Measurements from ENCODE around the gene VWC2L. TPM values are rescaled to one million over a fixed set of nuclear protein-coding genes. Genes with fewer than 3 reads are reported as not detected.

The VWC2L gene
- total and polyA plus RNA-seq, 2 donors, result not detected

DNA sequence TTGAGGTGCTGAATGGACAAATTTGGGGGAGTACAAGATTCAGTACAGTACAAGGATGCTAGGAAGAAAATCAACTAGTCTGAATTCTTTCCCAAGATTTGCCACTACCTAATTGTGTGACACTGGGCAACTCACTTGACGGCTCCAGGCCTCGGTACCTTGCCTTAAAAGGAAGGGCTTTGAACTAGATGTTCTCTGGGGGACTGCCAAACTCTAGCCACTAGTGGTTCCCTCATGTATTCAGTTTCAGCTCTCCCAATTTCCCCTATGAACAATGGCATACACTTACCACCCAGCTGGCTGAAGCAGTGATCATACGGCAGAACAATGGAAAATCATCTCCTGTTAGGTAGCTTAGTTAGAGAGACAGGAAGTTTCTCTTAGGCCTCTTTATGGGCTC is 73.4 kb downstream of the VWC2L start:
- 81% methylated on average over 3 of the region's 3 CpGs for WGBS
- DNase-seq (ENCODE audit: extremely low spot score), result no peak
- Histone ChIP-seq H3K4me3 (ENCODE audit: low read depth, low read length) (no peak overlapping the region), H3K27ac (ENCODE audit: low read depth) (no peak overlapping the region), H3K36me3 (ENCODE audit: insufficient read depth) (no peaks in the 10 kb centered on the region), H3K4me1 (ENCODE audit: insufficient read depth) (no peaks in the 10 kb centered on the region)

DNA sequence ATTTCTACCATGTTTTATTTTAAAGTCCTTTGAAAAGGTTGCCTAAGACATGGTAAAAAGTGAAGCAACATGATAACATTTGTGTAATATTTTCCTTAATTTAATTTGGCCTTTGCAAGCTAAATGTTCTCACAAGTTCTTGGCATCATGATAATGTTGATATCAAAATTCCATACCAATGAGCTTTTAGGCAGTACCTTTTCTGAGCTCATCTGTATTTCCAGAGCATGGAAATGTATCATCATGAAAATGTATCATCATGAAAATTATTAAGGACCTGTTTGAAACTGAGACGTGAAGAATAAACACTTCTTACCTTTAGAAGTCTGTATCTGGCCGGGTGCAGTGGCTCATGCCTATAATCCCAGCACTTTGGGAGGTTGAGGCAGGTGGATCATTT is 73.8 kb downstream of the VWC2L start:
- no peaks in the 10 kb centered on the region for H3K4me1 ChIP-seq (ENCODE audit: insufficient read depth)
- 82% methylated on average over 2 of the region's 2 CpGs for WGBS
- no peaks in the 10 kb centered on the region for H3K36me3 ChIP-seq (ENCODE audit: insufficient read depth)
- no peak overlapping the region for H3K27ac ChIP-seq (ENCODE audit: low read depth)
- DNase-seq (ENCODE audit: extremely low spot score), result no peak
- H3K4me3 ChIP-seq (ENCODE audit: low read depth, low read length), result no peak overlapping the region

DNA sequence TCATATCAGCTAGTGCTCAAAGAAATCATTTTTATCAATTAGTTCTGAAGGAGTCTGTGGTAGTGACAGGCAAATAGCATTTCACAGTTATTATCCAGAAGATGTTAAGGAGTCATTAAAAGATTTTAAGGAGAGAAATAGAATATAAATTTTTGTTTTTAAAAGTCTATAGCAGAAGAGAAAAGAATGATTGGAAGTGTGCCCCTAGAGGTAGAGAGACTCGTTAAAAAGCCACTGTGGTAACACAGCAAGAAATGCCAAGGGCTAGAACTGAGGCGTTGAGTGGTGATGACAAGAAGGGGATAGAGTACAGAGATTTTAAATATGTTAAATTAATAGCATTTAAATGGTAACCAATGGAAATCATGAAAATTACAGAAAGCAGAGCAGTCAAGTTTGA is 78.3 kb downstream of the VWC2L start:
- 68% methylated on average over 2 of the region's 2 CpGs for WGBS
- H3K4me3 ChIP-seq (ENCODE audit: low read depth, low read length), result no peak overlapping the region

DNA sequence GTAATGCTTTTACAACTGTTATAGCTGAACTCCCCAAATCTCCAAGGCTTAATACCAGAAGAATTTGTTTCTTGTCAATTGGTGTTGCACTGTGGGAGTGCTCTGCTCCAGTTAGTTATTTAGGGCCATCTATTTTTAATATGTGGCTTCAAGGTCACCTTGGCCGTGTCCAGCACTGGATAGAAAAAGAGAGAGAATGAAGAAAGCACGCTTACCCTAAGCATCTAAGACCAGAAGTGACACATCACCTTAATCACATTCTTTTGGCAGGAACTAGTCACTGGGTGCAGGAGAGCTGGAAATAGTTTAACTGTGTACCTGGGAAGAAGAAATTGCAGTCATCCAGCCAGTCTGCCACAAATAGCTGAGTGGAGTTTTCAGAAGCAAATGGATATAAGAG is 78.8 kb downstream of the VWC2L start:
- no peak overlapping the region for H3K27ac ChIP-seq (ENCODE audit: low read depth)
- WGBS, result 65% methylated on average over 2 of the region's 2 CpGs
- no peaks in the 10 kb centered on the region for H3K36me3 ChIP-seq (ENCODE audit: insufficient read depth)
- no peak for DNase-seq (ENCODE audit: extremely low spot score)
- H3K4me3 ChIP-seq (ENCODE audit: low read depth, low read length), result no peak overlapping the region
- H3K4me1 ChIP-seq (ENCODE audit: insufficient read depth), result no peaks in the 10 kb centered on the region

More for the DNA sequence above, 78.3 kb downstream of the VWC2L start:
- Histone ChIP-seq H3K4me1 (ENCODE audit: insufficient read depth) (no peaks in the 10 kb centered on the region), H3K36me3 (ENCODE audit: insufficient read depth) (no peaks in the 10 kb centered on the region), H3K27ac (ENCODE audit: low read depth) (no peak overlapping the region)
- no peak for DNase-seq (ENCODE audit: extremely low spot score)

DNA sequence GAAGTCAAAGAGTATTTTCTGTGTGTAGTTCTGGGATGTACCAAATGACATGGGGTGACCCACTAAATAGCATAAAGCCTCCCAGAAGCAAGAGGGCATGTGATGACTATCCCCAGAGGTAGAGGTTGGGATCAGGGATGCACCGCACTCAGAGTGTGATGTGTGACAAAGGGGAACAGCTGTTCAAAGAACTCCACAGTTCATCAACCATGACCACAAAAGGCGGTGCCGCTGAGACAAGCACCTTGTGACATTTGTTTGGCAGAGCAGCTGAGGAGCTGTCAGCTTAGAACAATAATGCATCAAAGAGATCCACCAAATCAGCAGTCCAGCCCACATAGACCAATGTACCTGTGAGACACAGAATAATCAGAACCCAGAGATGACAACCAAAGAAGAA is 81.3 kb downstream of the VWC2L start:
- Histone ChIP-seq H3K27ac (ENCODE audit: low read depth) (no peak overlapping the region), H3K36me3 (ENCODE audit: insufficient read depth) (no peaks in the 10 kb centered on the region), H3K4me3 (ENCODE audit: low read depth, low read length) (no peak overlapping the region), H3K4me1 (ENCODE audit: insufficient read depth) (no peaks in the 10 kb centered on the region)
- DNase-seq (ENCODE audit: extremely low spot score), result no peak
- WGBS, result 88% methylated on average over 3 of the region's 3 CpGs

DNA sequence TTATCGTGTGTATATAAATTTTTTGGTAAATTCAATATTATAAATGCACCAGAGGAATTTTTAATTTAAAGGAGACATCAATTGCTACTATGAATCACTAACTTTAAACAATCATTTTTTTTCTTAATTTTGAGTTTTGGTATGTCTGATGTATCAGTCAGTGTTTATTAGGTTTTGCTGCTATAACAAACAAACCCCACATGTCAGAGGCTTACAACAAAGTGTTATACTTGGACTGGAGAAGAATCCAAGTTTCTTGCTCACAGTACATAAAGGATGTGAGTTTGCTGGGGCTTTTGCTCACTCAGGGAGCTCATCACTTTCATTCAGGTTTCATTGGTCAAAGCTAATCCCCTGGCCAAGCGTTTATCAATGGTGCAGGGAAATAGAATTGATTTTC is 81.8 kb downstream of the VWC2L start:
- WGBS, result 88% methylated on average over 2 of the region's 2 CpGs
- H3K36me3 ChIP-seq (ENCODE audit: insufficient read depth), result no peaks in the 10 kb centered on the region
- DNase-seq (ENCODE audit: extremely low spot score), result no peak
- H3K4me1 ChIP-seq (ENCODE audit: insufficient read depth), result peaks cover 2% of the 10 kb centered on the region
- H3K4me3 ChIP-seq (ENCODE audit: low read depth, low read length), result no peak overlapping the region
- H3K27ac ChIP-seq (ENCODE audit: low read depth), result no peak overlapping the region

DNA sequence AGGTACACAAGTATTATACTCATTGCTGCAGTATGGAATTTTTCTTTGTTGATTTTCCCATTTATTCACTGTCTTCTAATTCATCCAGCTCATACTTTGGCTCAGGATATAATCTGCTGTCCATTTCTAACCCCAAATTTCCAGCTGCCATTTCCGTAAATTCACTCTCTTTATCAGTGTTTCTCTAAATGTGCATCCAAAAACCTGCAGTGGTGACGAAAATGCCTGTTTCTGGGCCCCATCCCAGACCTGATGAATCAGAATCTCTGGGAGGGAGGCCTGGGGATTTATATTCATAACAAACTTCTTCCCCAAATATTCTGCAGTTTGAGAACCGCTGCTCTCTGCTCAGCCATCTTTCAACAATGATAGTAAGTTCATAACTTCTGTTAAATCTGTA is 86.6 kb downstream of the VWC2L start:
- Histone ChIP-seq H3K4me1 (ENCODE audit: insufficient read depth) (peaks cover 2% of the 10 kb centered on the region), H3K27ac (ENCODE audit: low read depth) (no peak overlapping the region), H3K4me3 (ENCODE audit: low read depth, low read length) (no peak overlapping the region), H3K36me3 (ENCODE audit: insufficient read depth) (no peaks in the 10 kb centered on the region)
- WGBS, result 29% methylated on average over 3 of the region's 3 CpGs
- no peak for DNase-seq (ENCODE audit: extremely low spot score)

DNA sequence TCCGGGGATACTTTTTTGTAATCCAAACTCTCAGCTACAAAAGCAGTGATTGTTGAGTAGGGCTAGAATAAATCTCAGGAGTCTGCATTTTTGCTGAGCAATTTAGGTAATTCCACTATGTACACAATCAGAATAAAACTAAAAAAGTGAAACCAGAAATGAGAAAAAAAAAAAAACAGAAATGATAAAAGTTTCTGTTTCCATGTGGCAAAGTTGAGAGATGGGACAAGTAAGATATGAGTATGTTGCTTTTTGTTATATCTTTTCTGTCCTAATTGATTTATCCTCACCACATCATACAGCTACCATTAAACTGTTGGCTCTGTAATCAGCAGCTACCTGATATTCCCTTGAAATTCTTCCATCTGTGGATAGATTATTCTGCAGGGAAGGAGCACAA is 92.7 kb downstream of the VWC2L start:
- no peak for DNase-seq (ENCODE audit: extremely low spot score)
- no peak overlapping the region for H3K27ac ChIP-seq (ENCODE audit: low read depth)
- H3K4me3 ChIP-seq (ENCODE audit: low read depth, low read length), result no peak overlapping the region
- no peaks in the 10 kb centered on the region for H3K36me3 ChIP-seq (ENCODE audit: insufficient read depth)
- no peaks in the 10 kb centered on the region for H3K4me1 ChIP-seq (ENCODE audit: insufficient read depth)
- 81% methylated on average over 1 of the region's 1 CpG for WGBS

DNA sequence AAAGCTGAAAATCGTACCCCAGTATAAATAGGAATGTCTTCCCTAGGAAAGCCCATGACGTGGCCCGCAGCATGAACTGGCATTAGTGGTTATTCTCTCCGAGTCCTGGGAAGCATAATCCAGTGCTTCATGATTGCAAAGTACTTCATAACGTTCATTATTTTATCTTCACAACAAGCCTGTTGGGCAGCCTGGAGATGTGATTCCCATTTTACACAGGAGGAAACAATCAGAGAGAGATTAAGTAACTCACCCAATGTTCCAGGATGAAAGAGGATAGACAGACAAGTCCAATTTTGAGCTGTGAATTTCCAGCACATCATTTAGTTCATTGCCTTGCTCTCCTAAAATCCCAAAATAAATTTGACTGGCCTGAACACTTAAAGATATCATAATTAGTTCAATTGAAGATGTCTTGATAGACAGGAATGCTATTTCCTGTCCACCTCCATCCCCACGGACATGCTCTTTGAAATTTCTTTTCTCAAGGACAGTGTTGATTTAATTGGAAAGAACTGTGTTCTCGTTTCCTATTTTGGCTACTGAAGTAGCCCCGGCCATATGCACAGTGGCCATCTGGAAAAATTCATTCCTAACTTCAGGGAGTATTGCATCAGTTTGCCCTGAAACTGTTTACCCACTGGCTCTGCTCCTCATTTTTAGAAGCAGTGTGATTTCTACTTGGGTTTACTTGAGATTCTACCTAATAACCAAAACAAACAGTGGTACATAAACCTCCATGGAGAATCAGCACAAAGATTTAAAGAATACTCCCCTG is 93.9 kb downstream of the VWC2L start:
- Histone ChIP-seq H3K36me3 (ENCODE audit: insufficient read depth) (no peaks in the 10 kb centered on the region), H3K4me1 (ENCODE audit: insufficient read depth) (no peaks in the 10 kb centered on the region), H3K27ac (ENCODE audit: low read depth) (no peak overlapping the region), H3K4me3 (ENCODE audit: low read depth, low read length) (no peak overlapping the region)
- DNase-seq (ENCODE audit: extremely low spot score), result no peak
- WGBS, result 65% methylated on average over 8 of the region's 8 CpGs

DNA sequence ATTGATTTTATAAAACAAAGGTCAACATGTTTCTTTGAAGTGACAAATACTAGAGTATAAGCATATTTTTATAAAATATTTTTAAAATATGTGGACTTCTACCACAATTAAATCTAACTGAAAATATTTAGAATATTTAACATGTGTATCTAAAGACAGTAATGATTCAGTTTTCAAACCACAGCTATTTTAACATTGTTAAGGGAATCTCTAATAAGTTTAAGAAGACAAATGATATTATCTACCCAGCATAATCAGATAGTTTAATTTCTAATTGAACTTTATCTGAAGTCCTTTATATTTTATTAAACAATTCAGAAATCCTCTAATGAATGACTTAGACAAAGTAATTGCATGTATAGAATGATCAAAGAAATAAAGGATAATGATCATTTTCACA is 96.2 kb downstream of the VWC2L start:
- no peaks in the 10 kb centered on the region for H3K4me1 ChIP-seq (ENCODE audit: insufficient read depth)
- no peak overlapping the region for H3K4me3 ChIP-seq (ENCODE audit: low read depth, low read length)
- no peak for DNase-seq (ENCODE audit: extremely low spot score)
- H3K27ac ChIP-seq (ENCODE audit: low read depth), result no peak overlapping the region
- H3K36me3 ChIP-seq (ENCODE audit: insufficient read depth), result no peaks in the 10 kb centered on the region

DNA sequence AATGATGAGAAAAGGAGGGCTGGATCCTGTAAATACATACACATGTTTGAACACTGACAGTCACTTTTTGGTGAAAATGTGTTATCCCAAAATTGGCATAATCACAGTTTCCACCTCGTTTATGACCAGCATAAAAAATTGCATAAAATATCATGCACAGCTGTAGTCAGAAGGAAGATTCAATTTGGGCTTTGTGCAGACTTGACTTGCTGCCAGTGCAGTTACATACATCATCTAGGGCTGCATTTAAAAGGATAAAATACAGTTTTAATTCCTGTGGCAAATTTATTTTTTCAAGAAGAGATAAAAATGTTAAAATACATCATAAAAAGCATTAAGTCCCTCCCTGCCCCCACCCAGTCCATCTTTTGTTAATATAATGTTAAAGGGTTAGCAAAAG is 103.8 kb downstream of the VWC2L start:
- H3K4me3 ChIP-seq (ENCODE audit: low read depth, low read length), result no peak overlapping the region
- no peak overlapping the region for H3K27ac ChIP-seq (ENCODE audit: low read depth)
- no peaks in the 10 kb centered on the region for H3K4me1 ChIP-seq (ENCODE audit: insufficient read depth)
- H3K36me3 ChIP-seq (ENCODE audit: insufficient read depth), result no peaks in the 10 kb centered on the region
- DNase-seq (ENCODE audit: extremely low spot score), result peak; percentile 6
- 9% methylated on average over 1 of the region's 1 CpG for WGBS

DNA sequence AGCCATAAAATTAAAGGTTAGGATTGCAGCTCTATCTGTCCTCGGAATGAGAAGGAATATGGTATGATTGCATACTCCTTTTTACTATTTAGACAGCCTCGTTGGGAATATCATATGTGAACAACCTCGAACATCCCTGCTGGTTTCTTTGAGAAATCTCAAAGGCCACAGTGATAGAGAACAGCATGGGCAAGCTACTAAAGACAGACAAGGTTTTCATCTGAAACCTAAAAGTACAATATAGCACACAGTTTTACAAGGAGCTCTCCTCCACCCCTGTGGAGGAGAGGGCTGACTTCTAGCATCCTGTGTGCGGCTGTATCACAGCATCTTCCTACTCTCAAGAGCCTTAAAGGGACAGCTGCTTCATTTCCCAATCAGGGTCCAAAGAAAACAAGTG is 104.3 kb downstream of the VWC2L start:
- Histone ChIP-seq H3K36me3 (ENCODE audit: insufficient read depth) (no peaks in the 10 kb centered on the region), H3K4me3 (ENCODE audit: low read depth, low read length) (no peak overlapping the region), H3K27ac (ENCODE audit: low read depth) (no peak overlapping the region), H3K4me1 (ENCODE audit: insufficient read depth) (no peaks in the 10 kb centered on the region)
- DNase-seq (ENCODE audit: extremely low spot score), result peak; percentile 0
- 27% methylated on average over 4 of the region's 4 CpGs for WGBS

DNA sequence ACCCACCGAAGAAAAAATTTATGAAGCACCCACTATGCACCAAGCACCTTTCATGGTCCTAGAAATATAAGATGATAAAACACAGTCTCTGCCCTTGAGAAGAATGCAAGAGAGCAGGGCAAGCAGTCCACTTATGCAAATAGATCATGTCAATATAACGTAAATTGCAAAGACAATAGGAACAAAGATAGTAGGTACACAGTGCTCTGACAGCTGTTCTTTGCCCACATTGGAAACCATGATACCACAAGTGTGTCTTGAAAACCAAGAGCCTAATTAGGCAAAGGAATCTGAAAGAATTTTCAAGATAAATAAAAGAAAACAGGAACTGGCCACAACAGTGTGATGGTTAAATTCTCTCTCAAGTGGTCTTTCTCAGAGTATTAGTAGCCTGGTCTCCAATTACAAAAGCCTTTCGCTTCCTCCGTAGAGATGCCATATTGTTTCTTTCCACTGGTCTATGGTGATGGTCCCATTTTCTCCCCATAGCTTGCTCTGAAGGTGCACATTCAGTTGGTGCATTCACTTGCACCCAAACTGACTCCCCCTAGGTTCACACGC is 108.5 kb downstream of the VWC2L start:
- Histone ChIP-seq H3K36me3 (ENCODE audit: insufficient read depth) (no peaks in the 10 kb centered on the region), H3K4me1 (ENCODE audit: insufficient read depth) (no peaks in the 10 kb centered on the region), H3K27ac (ENCODE audit: low read depth) (no peak overlapping the region), H3K4me3 (ENCODE audit: low read depth, low read length) (no peak overlapping the region)
- no peak for DNase-seq (ENCODE audit: extremely low spot score)
- WGBS, result 92% methylated on average over 5 of the region's 5 CpGs

DNA sequence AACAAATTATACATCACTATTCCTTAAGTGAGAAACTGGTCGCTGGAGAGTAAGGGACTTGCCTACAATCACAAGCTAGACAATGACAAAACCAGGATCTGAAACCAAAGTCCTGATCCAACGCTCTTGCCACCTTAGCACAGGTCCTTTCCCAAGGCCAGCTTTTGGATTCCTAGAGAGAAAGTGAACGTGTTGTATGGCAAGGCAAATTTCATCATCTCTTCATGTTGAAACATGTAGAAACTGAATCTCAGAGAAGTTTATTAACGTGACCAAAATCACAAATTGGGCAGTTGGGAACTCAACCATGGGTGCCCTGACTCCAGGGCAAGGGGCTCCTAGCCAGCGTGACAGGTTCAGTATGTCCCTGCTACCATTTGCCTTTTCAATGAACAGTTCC is 118.2 kb downstream of the VWC2L start:
- WGBS, result 88% methylated on average over 5 of the region's 5 CpGs
- Histone ChIP-seq H3K36me3 (ENCODE audit: insufficient read depth) (no peaks in the 10 kb centered on the region), H3K4me1 (ENCODE audit: insufficient read depth) (no peaks in the 10 kb centered on the region), H3K27ac (ENCODE audit: low read depth) (no peak overlapping the region), H3K4me3 (ENCODE audit: low read depth, low read length) (no peak overlapping the region)
- no peak for DNase-seq (ENCODE audit: extremely low spot score)
